Stimulated activated CD8-positive, alpha-beta memory T cell treated with anti-CD3 and anti-CD28 coated beads, Interleukin-12 subunit alpha, Interleukin-12 subunit beta, amount 100 ng/mL, for 1 hour (primary cell): ENCODE results near the gene FIBCD1.

ENCODE experiments used
- DNase-seq: peaks from one replicate; pipeline ENCODE4 v3.0.0-alpha.2; 2020; ENCODE audit warnings: low read depth

Gene FIBCD1

DNA sequence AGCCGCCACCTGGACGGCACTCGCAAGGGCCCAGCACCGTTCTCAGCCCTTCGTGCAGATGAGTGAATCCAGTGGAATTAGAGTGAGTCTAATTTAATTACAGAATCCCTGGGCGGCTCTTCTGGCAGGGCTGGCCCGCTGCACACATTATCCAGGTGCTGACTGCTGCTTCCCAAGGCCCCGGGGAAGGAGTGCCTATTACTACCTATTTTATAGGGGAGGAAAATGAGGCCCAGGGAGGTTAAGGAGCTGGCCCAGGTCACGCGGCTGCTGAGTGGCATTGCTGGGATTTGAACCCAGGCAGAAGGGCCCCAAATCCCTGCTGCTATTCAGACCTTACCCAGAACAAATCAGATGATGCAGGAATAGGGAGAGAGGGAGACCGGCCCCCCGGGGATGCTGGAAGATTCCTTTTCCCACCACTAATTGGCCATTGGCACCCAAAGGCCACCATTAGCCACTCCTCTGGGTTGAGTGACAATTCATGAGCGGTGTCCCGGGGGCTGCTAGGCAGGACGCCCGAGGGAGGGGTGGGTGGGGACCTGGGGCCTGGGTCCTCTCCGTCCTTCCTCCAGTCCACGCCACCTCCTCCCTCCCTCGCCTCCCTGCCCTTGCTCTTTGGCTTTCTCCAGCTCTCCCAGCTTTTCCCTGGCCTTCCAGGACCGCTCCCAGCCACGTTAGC is 32.2 kb downstream of the FIBCD1 start:
- DNase-seq, result no peak

DNA sequence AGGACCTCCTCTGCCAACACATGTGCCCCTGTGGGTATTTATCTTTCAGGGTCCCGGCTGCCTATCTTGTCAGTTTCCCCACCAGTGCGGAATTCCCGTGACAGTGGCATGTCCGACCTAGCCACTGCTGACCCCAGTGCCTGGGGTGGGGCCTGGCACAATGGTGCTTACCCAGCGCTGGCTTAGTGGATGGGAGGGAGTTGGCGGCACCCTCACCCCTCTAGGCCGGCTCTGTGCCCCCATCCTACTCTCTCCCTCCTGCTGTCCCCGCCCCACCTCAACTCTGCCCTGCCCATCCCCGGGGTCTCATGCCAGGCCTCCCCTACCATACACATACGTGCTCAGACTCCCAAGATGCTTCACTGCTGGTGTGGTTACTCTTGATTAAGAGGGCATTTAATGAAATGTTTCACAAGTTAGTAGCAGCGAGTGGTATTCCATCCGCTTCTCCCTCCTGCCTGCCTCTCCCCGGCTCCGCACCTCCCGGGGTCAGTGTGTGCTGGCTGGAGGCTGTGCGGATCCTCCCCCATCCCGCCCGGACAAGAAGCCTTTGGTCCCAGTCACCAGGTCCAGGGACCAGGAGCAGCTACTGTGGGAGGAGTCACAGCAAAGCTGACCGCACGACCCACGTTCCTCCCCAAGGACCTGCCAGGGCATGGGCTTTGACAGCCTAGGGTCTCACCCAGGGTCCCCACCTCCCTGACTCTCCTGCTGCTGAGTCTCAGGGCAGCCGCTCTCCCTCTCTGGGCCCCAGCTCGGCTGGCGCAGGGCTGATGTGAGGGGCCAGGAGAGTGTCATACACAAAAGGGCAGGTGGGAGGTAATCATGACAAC is 32.9 kb downstream of the FIBCD1 start:
- DNase-seq, result no peak

DNA sequence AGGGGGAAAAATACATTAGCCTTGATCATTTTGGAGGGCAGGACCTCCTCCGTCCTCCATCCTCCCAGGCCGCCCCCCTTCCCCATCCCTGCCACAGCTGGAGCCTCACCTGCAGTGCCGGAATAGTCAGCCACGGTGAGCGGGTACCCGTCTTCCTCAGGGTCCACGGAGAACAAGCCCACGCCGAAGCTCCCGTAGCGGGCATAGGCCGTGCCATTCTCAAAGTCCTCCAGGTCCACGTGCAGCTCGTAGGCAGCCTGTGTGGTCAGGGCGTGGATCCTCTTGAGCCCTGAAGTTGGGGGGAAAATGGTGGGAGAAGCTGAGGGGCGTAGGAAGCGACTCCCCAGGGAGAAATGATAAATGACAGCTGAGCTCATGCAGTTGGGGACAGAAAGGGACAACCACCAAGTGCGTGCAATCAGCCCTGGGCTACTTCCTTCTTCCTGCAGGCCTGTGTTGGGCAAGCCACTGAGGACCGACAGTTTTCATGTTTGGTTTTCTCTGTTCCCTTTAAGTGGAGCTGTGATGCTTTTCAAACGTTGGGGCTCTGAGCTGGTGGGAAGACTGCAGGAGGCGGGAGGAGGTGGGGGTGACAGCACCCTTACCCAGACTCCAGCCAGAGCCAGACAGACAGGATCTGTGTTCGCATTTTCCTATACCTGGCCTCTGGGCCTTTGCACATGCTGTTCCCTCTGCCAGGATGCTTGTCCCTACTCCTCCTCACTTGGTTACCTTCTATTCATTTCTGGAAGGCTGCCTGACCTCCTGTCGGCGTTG is 33.7 kb downstream of the FIBCD1 start:
- DNase-seq, result no peak

DNA sequence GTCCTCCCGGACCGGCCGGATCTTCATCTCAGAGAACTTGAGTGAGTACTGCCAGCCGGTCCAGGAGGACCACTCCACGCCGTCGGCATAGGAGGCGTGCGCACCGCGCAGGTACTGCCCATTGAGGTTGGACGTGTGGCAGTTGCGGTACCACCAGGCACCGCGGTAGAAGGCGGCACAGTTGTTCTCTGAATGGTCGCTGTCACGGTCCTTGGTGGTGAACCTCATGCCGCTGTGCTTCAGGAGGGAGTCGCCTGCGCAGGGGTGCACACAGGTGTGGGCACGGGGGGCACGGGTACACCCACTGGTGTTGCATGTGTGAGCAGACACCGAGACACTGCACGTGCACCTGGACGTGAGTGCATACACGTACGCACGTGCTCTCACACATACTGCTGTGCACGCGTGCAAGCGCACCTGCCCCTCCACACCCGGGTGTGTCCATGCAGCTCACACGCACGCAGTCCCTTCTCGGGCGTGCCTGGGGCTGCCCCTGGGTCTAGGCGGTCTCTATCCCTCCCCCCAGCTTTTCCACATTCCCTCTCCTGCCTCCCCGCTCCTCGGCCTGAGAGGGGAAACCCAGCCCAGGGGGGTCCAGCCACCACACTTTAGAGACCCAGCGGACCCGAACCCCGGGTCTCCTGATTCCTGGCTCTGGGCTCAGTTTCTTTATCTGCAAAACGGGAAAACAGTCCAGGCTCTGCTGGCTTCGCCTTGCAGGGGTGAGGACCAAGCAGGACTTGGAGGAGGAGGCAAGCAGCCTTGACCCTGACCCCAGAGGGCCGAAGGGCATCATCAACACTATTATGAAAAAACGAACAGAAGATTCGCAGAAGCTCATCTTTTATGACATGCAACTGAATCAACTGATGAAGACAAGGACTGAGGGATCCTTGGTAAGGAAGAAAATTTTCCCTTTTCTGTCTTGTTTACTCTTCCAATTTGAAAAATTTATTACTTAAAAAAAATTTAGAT is 34.7 kb downstream of the FIBCD1 start:
- no peak for DNase-seq

DNA sequence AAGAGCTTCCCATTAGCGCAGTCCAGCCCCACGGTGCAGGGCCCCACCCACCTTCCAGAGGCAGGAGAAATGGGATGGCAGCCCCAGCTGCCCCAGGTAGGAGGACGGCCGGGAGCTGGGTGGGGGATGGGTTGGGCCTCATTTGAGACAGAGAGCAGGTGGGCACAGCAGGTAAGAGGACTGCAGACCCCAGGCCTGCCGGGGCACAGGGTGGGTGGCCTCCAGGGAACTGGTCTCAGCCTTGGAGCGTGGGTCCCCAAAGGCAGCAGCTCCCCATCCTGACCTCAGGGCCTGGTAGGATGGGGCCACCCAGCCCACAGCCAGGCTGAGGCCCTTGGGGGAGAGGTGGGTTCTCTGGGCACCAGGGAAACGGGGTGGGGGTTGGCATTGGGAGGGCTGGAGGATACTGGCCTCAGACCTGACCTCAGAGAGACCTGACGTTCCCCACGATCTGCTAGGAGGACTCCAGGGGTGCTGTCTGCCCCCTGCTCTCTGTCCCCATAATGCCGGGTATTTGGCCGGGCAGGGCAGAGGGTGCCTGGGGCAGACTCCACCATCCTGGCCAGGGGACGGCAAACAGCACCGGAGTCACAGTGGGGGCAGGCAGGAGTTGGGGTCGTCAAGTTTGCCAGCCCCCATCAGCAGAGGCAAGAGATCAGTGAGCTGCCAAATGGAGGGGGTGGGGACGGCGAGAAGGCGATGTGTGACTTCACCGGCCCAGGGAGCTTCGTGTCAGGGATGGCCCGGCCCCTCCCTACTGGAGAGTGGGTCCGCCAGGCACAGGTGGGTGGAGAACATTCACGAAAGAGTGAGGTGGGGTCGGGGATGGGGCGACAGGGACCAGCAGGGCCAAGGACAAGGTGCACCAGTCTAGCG is 35.6 kb downstream of the FIBCD1 start:
- DNase-seq, result no peak

DNA sequence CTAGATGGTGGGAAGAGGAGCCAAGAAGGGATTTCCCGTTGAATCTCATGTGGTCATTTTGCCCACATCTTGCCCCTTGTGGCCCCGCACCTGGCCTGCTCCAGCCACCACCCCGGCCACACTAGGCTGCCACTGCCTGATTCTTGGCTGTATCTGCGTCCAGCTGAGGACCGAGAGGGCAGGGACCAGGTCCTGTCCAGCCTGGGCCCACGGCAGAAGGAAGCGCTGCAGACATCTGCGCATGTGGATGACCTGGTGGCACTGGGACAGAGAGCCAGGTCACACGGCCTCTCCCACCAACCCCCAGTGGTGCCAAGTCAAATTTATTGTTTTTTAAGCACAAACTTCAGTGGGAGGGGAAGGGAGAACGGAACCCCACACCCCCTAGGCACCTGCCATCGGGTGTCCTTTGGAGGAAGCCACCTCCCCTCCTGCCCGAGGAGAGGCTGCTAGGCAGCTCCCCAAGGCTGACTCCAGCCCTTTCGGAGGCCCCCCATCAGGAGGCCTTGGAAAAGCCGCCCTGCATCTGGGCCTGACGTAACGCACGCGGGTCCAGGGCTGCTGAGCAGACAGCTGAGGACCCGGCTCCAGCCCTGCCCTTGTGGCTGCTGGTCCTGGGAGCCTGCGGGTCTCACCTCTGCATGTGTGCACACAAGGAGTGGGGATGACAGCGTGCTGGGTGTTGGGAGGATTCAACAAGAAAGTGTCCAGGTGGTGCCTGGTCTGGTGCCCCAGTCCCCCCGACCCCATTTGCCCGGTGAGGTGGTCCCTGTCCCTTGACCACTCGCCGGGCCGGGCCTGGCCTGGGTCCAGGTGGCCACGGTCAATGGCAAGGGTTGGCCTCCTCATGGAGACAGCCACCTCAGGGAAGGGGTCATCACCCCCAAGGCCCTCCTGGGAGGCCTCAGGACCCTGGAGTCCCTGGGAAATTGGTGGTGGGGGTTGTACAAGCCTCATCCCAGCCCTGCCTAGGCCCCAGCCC is 36.6 kb downstream of the FIBCD1 start:
- DNase-seq, result no peak

DNA sequence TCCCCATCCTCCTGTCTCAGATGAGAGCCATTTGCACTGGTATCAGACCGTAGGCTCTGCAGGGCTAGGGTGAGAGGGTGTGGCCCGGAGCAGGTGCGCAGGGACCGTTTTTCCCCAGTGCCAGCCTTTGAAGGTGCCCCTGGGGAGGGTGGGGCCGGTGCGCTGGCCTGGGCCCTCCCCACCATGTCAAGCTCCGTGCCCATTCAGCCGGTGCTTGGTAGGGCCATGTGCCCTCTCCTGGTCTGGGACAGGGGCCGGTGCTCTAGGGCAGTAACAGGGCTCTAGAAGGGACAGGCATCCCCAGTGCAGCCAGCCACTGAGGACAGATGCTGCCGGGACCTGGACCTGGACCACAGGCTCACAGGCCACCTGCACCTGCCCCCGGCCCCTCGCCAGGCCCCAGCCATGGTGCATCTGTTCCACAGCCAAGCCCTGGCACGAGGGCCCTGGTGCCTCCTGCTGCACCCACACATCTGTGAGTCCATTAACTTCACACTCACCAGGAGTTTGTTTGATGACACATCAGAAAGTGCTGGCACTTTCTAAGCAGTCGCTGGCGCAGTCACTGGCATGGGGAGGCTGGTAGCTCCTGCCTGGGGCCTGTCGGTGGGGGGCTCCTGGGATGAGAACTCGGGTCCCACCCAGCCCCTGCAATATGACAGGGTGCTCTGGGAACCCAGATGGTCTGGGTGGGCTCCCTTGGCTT is 37.4 kb downstream of the FIBCD1 start:
- no peak for DNase-seq

DNA sequence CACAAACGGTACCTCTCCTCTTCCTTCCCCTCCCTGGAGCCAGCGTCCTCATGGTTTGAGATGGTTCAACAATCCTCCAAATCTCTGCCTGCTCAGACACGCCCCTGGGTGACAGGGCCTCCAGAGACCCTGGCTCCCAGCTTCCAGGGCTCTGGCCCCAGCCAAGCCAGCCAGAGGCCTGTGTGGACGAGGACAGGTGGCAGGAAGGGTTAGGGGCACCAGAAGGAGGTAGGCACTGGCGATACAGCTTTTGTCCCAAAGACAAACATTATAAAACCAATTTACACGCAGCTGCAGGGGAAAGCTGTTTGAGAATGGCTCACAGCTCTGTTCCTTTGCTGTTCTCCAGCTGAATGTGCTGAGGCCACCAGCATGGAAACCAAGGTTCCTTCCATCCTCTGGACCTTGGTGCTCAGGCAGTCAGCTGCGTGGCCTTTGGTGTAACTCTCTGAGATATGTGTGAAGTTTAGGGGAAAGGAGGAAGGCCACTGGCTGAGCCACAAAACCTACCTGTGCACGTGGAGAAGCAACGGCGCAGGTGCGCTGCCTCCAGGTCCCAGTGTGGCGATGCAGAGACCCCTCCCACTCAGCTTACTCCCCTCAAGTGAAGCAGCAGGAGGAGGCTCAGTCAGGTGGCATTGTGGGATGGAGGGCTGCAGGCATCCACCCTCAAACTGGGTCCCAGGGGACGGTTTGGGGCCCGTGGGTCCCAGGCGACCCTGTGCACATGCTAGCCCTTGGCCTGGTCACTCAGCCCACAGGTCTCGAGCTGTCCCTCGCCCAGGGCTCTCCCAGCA is 38.1 kb downstream of the FIBCD1 start:
- DNase-seq, result no peak

DNA sequence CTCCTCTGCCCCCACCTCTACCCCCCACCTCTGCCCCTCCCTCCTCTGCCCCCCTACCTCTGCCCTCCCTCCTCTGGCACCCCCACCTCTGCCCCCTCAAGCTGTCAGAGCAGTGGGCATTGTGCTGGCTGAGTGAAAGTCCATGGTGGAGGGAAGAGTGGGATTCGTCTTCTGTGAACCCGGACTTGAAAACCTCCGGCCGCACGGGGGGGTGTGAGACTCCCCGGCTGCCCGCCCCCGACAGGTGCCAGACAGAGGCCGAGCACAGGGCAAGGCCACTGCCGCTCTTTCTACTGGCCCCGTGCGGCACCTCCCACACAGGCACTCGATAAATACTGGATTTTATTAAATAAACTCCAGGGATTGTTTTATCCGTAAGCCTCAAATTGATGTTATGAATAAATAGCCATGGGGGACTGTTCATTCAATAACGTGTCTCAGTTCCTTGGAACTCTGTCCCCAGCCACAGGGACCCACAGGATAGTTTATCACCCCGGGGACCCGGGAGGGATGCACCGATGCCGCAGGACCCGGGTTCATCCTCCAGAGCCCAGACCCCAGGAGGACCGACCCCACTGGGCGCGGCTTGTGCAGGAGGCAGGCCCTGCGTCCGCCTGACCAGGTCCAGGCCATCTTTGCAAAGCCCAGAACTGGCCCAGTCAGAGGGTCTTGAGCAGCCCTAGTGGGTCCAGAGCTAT is 39.8 kb downstream of the FIBCD1 start:
- no peak for DNase-seq

DNA sequence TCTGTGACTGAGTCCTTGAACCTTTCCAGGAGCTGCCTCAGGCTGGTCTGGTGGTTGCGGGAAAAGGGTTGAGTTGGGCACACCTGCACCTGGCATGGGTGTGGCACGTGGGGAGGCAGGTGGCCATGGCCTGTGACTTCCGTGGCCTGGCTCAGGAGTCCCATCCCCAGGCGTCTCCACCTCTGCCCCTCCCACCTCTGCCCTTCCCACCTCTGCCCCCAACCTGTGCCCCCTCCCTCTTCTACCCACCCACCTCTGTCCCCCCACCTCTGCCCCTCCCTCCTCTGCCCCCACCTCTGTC is 40.5 kb downstream of the FIBCD1 start:
- DNase-seq, result no peak

DNA sequence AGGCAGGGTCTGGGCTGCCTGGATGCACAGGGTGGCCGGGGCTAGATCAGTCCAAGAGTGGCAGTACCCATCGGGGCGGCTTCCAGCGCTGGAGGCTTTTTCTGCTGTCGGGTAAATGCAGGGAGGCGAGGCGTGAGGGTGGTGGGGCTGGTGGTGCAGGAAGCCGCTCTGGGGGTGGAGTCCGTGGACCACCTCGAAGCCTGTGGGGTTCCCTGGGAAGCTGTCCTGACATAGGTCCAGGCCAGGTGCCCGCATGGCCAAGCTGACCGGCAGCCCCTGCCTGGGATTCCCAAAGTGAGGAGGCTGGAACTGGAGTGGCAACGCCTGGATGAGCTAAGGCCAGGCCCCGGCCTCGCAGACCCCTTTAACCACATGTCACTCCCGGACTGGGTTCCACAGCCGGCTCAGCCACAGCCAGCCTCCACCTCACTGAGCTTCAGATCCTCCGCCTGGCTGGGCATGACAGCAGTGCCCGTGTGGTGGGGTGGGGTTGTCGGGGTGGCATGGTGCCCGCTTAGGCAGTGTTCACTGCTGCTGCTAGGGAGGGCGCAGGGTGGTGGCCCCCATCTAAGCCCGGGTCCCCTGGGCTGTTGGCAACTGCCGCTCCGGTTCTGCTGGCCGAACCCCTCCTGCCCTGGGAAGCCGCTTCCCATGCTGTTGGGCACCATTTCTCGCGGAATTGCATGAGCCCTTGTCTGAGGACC is 41.0 kb downstream of the FIBCD1 start:
- DNase-seq, result no peak

DNA sequence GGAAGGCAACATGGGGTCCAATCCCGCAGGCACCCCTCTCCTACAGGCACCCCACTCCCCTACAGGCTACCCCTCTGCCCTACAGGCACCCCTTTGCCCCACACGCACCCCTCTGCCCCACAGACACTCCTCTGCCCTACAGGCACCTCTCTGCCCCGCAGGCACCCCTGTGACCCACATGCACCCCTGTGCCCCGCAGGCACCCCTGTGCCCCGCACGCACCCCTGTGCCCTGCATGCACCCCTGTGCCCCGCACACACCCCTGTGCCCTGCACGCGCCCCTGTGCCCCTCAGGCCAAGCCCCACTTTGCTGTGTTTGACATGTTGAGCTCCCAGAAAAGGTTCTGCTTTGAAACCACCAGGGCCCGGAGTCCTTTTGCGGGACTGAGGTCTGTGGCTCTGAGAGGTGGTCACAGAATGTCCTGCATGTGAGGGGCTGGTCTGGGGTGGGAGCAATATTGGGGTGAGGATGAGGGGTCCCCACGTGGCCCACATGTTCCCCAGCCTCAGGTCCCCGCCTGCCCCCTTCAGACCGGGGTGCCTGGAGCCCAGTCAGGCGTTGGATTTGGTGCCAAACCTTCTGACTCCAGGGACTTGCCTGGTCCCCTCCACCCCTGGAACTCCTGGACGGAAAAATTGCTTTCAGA is 41.8 kb downstream of the FIBCD1 start:
- no peak for DNase-seq

DNA sequence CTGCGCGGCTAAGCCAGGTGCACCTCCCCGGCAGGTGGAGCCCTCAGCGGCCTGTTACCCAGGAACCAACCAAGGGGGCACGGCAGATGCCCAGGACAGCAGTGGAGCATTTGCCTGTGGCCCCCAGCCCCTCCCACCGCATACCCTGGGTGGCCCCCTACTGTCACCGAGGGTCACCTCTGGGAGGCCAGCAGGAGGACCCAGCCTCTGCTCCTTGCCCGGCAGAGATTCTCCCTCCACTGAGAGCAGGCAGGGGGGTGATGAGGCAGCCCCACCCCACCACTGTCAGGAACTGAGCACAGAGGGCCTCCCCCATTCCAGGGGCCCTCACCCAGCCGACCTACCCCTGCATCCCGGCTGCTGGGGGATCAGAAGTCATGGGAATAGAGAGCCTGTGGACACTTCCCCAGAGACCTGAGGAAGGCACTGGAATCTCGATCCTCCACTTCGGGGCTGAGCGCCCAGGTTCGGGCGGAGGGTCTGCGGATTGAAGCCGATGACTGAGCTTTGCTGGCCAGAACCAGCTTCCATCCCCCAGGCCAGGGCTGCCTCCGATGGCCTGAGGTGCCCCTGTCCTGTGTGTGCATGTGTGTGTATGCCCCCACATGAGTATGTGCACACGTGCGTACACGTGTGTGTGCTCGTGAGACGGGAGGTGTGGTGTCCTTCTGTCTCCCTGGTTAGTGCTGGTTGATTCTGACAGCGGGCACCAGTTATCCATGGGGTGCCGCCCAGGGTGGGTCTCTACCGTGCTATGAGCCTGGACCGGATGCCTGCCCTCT is 42.6 kb downstream of the FIBCD1 start, which contains the start of gene QRFP:
Gene QRFP (minus strand): TSS at position 580 of the 782 bp plus-strand sequence. CDS start 2,974 bp downstream, outside the sequence.
- DNase-seq, result no peak

DNA sequence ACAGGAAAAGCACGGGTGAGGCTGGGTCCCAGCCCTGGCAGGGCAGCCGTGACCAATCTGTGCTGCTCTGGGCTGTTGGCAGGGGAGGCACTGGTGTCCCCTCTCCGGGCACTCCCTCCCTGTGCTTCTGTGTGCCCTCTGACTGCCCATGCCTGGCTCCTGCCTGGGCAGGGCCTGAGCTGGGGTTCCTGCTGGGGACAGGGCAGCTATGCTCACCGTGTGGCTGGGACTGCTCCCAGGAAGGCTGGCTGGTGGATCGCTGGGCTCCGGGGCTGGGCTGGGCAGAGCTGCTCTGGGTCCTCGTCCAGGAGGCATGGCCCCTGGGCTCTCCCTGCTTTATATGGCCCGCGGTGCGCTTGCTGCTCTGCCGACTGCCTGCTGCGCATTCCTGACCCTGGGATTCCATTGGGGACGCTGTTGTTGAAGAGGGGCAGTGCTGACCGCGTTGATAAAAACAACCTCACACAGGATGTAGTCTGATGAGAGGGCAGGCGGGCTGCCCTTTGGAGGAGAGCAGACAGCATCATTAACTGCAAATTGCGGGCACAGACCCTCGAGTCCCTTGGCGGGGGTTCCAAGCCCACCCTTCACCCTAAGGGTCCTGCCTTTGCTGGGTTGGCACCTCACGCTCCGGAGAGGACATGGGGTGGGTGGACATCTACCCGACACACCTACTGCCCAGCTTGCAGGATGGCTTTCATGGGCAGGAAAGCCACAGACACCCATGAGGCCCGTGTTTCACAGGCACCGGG is 43.4 kb downstream of the FIBCD1 start:
- DNase-seq, result no peak

DNA sequence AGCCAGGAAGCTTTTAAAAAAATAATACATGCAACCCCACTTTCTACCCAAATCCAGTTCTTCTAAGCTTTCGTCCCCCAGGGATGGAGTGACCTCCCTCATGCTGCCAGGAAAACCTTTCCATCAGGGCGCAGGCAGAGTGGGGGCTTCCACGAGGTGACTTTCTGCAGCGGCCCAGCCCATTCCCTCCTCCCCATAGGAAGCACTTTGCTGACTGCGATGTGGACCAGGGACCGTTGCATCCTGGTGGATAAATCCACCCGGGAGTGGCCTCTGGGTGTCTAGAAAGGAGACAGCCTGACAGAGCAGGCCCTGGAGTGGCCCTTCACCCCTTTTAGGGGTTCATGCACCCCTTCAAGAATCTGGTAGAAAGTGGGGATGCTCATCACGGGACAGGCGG is 44.0 kb downstream of the FIBCD1 start:
- no peak for DNase-seq
